Central memory CD8-positive, alpha-beta T cell (primary cell): ENCODE measurements around the gene TRMU.

ENCODE experiments used
- ATAC-seq: fragments of 150-1000 bp; cut with Tn5 transposase; replicated peaks from 2 replicates; pipeline ENCODE4 v1.10.0; 2022; ENCODE audit warnings: mild to moderate bottlenecking, moderate FRiP score, moderate number of reproducible peaks; ENCODE audit not compliant: poor library complexity, severe bottlenecking; ENCODE audit errors: extremely low read depth
- DNase-seq, 2 donors: peaks; one replicate each; pipeline ENCODE4 v3.0.0; 2021; ENCODE audit warnings: low spot score in 2 of 2
- H3K27ac Mint-ChIP-seq: one replicate; pipeline ENCODE4 v1.8.0; 2022; ENCODE audit warnings: low read depth, mild to moderate bottlenecking, moderate library complexity, mixed read lengths
- H3K27me3 Mint-ChIP-seq: one replicate; pipeline ENCODE4 v1.8.0; 2022; ENCODE audit warnings: mixed read lengths
- H3K36me3 Mint-ChIP-seq: one replicate; pipeline ENCODE4 v1.8.0; 2022; ENCODE audit warnings: mild to moderate bottlenecking, moderate library complexity, mixed read lengths; ENCODE audit not compliant: insufficient read depth
- H3K4me1 Mint-ChIP-seq: one replicate; pipeline ENCODE4 v1.8.0; 2022; ENCODE audit warnings: mixed read lengths
- H3K4me3 Mint-ChIP-seq: one replicate; pipeline ENCODE4 v1.8.0; 2022; ENCODE audit warnings: mild to moderate bottlenecking, moderate library complexity, mixed read lengths
- H3K9me3 Mint-ChIP-seq: one replicate; pipeline ENCODE4 v1.8.0; 2022; ENCODE audit warnings: mixed read lengths

TRMU gene

DNA sequence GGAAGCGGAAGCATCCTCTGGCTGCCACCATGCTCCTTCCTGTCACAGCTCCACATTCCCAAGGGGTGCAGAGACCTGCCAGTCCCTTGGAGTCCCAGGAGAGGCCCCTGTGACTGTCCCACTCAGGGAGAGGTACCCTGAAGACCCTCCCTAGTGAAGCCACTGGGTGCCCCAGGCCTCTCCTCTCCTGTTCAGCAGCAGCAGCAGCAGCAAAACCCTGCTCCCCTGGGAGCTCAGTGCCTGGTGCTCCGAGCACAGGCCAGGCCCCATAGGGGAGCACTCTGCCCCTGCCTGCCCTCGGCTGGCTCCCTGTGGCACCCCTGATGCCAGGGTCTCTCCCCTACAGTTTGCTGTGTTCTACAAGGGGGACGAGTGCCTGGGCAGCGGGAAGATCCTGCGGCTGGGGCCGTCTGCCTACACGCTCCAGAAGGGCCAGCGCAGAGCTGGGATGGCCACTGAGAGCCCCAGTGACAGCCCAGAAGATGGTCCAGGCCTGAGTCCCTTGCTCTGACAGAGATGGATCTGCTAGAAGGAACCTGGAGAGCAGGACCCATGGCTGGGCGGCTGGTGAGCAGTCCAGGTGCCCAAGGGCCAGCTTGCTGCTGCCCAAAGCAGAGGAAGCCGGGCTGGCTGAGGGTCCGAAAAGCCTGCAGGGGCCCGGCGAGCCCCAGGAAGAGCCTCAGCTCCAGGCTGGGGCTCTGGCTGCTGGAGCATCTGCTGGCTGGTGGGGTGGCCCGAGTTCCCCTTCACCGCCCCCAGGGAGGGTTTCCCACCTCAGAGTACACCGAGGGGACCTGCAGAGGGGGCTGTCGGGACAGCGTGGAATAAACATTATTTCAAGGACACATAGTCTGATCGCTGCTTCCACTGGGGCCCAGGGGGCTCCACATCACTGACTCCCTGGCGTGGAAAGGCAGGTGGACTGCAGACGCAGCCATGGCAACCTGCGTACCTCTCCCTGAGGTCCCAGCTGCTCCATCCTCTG is 21.3 kb downstream of the TRMU start:
- ATAC-seq (no peak), DNase-seq (no peak)
- no peaks in the 10 kb centered on the region for H3K9me3 Mint-ChIP-seq
- H3K27me3 Mint-ChIP-seq, result no peaks in the 10 kb centered on the region
- peaks cover 4% of the 10 kb centered on the region for H3K36me3 Mint-ChIP-seq
- no peak overlapping the region for H3K27ac Mint-ChIP-seq
- H3K4me3 Mint-ChIP-seq, result no peak overlapping the region
- peaks cover 6% of the 10 kb centered on the region for H3K4me1 Mint-ChIP-seq

DNA sequence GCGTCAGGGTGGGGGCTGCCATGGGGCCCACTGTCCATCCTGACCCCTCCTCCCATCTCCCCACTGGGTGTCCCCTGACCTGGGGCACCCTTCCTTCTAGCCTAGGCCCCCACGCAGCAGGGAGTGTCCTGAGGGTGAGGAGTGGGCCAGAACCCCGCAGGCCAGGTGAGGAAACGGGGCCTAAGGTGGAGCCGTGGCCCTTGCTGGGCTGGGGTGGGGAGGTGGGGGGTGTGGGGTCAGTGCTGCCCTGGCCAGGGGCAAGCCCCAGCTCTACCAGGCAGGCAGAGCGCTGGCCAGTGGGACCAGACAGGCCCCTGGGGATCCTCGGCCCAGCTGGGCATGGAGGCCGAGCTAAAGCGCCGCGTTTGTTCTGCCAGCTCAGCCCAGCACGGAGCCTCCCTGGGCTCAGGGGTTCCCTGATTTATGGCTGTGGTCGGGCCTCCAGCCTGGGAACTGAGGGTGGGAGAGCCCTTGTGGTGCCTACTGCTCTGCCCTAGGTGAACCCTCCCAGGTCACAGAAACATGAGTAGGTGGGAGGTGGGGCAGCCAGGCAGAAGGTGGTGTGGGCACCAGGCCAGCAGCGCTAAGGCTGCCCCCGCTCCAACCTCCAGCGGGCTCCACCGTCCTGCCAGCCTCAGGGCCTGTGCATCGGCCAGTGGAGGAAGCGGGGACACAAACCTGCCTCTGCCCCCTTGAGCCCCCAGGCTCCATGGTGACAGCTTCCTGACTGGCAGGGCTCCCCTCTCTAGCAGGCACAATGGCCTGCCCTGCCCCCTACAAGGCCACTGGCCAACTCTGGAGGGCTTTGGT is 22.4 kb downstream of the TRMU start:
- Mint-ChIP-seq H3K9me3 (no peaks in the 10 kb centered on the region), H3K36me3 (peaks cover 1% of the 10 kb centered on the region)

DNA sequence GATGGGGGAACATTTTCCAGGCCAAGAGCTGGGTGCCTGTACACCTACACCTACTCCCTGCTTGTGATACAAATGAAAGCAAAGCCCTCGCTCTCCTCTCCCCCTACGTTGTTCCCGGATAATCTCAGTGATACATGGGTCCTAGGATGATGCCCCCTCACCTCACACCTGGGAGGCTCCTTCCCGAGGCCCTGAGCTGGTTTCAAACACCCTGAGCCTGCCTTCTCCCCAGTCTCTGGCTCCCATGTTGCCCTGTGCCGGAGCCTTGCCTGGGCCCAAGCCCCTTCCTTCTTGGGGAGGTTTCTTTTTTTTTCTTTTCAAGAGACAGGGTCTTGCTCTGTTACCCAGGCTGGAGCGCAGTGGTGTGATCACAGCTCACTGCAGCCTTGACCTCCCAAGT is 23.3 kb downstream of the TRMU start:
- H3K27ac Mint-ChIP-seq, result peak overlapping the region; percentile 12
- DNase-seq, result no peak
- no peaks in the 10 kb centered on the region for H3K9me3 Mint-ChIP-seq
- no peak overlapping the region for H3K4me3 Mint-ChIP-seq
- no peak for ATAC-seq
- H3K36me3 Mint-ChIP-seq, result peaks cover 1% of the 10 kb centered on the region
- peaks cover 8% of the 10 kb centered on the region for H3K27me3 Mint-ChIP-seq
- peaks cover 6% of the 10 kb centered on the region for H3K4me1 Mint-ChIP-seq

More for the DNA sequence above, 22.4 kb downstream of the TRMU start:
- peaks cover 4% of the 10 kb centered on the region for H3K27me3 Mint-ChIP-seq
- ATAC-seq, result no peak
- H3K4me3 Mint-ChIP-seq, result no peak overlapping the region
- DNase-seq, result no peak
- no peak overlapping the region for H3K27ac Mint-ChIP-seq
- peaks cover 6% of the 10 kb centered on the region for H3K4me1 Mint-ChIP-seq

DNA sequence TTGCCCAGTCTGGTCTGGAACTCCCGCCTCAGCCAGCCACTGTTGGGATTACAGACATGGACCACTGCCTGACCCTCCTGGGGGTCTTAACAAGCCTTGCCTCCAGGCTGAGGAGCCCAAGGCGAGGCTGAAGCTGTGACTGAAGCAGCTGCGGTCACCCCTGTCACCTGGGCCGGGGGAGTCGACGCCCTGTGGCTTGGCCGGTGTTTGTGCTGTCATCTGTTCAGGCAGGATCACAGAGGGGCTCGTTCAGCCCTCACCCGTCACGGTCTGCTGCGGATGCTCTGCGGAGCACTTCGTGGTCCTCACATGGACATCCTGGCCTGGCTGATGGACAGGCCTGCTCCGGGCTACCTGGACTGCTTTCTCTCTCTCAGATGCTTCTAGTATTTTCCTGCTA is 23.8 kb downstream of the TRMU start:
- peaks cover 8% of the 10 kb centered on the region for H3K27me3 Mint-ChIP-seq
- DNase-seq (no peak), ATAC-seq (no peak)
- H3K36me3 Mint-ChIP-seq, result no peaks in the 10 kb centered on the region
- no peak overlapping the region for H3K4me3 Mint-ChIP-seq
- H3K4me1 Mint-ChIP-seq, result peaks cover 6% of the 10 kb centered on the region
- no peak overlapping the region for H3K27ac Mint-ChIP-seq
- no peaks in the 10 kb centered on the region for H3K9me3 Mint-ChIP-seq

DNA sequence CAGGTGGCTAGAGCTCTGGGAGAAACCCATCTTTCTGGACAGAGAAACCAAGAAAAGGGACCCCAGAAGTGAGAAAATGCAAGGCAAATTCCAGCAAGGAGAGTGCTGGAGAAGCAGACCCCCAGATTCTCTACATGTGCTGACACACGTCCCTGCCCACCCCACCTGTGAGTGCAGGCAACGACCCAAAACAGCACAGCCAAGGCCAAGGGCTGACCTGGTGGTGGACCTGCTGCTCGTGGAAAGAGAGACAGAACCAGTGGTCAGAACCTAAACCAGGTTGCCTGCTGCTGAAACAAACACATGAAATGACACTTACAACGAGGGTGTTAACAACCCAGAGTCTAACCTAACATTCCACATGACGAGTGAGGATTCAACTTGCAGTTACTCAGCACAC is 24.6 kb downstream of the TRMU start:
- no peaks in the 10 kb centered on the region for H3K9me3 Mint-ChIP-seq
- no peak for ATAC-seq
- no peak for DNase-seq
- peaks cover 8% of the 10 kb centered on the region for H3K27me3 Mint-ChIP-seq
- no peaks in the 10 kb centered on the region for H3K36me3 Mint-ChIP-seq
- no peak overlapping the region for H3K4me3 Mint-ChIP-seq
- H3K4me1 Mint-ChIP-seq, result peaks cover 6% of the 10 kb centered on the region
- H3K27ac Mint-ChIP-seq, result no peak overlapping the region

DNA sequence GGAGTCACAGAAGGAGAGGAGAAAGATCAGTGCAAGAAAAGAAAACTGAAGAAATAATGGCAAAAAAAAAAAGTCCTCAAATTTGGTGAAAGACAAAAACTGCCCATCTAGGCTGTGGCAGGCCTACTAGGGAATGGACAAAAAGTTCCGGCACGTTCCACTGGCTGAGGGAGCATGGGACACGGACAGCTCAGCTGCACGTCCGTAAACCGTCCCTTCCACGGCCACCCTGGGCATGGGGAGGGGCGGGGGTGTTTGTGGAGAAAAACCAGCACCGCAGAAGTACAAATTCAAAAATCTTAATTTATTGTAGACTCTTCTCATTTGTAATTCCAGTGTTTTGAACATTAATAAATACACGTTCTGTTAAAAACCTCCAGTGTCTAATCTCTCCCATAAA is 25.4 kb downstream of the TRMU start:
- H3K27me3 Mint-ChIP-seq, result peaks cover 8% of the 10 kb centered on the region
- no peak overlapping the region for H3K27ac Mint-ChIP-seq
- ATAC-seq, result no peak

DNA sequence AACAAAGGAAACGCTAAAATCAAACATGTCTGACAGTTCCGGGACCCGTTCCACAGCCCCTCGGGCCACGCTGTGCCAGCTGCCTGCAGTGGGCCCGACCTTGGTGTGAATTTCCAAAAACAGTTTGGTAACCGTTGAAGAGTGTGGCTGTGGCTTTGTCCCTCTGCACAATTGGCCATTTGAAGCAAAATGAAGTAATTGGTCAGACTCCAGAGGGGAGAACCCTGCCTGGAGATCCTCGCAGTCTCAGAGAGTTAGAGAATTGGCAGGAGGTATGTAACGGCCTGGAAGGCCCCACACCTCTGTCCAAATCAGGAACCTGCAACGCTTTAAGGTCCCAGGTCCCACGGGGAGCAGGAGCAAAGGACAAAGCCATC is 26.3 kb downstream of the TRMU start:
- H3K27ac Mint-ChIP-seq, result no peak overlapping the region
- H3K27me3 Mint-ChIP-seq, result peaks cover 8% of the 10 kb centered on the region
- DNase-seq (no peak), ATAC-seq (no peak)
- H3K9me3 Mint-ChIP-seq, result no peaks in the 10 kb centered on the region
- H3K4me3 Mint-ChIP-seq, result no peak overlapping the region
- H3K36me3 Mint-ChIP-seq, result no peaks in the 10 kb centered on the region
- no peaks in the 10 kb centered on the region for H3K4me1 Mint-ChIP-seq

More for the DNA sequence above, 25.4 kb downstream of the TRMU start:
- H3K9me3 Mint-ChIP-seq, result no peaks in the 10 kb centered on the region
- H3K36me3 Mint-ChIP-seq, result no peaks in the 10 kb centered on the region
- no peak for DNase-seq
- H3K4me3 Mint-ChIP-seq, result no peak overlapping the region
- H3K4me1 Mint-ChIP-seq, result no peaks in the 10 kb centered on the region

DNA sequence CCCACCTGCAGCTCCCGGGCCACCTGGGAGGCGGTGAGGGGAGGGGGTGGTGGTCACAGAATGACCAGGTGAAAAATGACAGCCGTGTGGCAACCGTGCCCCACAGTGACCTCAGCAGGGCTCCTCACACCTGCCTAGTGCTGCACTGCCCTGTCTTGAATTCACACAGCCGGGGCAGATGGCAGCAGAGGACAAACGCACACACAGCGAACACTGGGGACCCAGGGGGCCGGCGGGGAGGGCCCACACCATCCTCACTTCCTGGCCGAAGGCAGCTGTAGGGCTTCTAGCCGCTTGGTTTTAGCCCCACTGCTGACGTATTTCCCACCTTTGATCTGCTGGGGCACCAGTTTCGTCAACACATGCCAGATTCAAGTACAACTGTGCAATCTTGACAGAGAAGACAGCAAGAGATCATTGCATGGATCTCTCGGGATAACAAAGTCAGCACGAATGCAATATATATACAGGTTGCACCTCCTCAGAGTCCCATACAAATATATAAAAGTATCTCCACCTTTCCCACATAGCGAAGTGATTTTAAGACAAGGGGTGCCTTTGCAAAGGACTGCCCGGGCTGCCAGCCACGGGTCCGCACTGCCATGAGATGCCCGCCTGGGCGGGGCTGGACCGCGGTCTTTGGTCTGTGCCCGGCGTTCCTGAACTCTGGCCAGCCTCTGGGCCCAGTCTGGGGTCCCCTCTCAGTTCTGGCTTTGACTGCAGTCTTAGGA is 26.9 kb downstream of the TRMU start:
- Mint-ChIP-seq H3K36me3 (no peaks in the 10 kb centered on the region), H3K4me1 (no peaks in the 10 kb centered on the region), H3K9me3 (no peaks in the 10 kb centered on the region), H3K27me3 (peaks cover 8% of the 10 kb centered on the region), H3K27ac (no peak overlapping the region), H3K4me3 (no peak overlapping the region)
- ATAC-seq (no peak), DNase-seq (no peak)

DNA sequence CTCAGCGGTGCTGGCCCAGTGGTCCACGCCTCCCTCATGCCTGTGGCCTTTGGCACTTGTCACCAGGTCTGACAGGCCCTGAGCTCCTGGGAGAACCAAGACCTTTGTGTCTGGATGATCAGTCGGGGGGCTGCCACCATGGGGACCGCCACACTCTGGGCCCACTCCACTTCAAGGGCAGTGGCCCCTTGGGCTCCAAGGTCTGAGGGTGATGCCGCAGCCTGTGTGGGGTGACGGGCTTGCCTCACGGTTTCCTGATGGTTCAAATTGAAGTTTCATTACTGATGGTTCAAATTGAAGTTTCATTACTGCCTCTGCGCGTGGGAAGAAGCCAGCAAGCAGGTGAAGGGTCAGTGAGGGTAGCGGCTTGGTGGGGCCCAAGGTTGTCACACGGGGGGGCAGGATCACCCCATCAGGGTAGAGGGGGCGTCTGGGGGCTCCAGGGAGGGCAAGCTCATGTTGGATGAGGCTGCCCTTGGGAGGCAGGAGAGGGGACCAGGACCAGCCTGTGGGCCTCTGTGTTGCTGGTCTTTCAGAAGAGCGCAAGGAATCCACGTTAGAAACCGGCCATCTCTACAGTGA is 27.5 kb downstream of the TRMU start:
- Mint-ChIP-seq H3K4me1 (peaks cover 5% of the 10 kb centered on the region), H3K36me3 (no peaks in the 10 kb centered on the region), H3K4me3 (no peak overlapping the region), H3K9me3 (no peaks in the 10 kb centered on the region), H3K27me3 (peaks cover 8% of the 10 kb centered on the region), H3K27ac (no peak overlapping the region)
- ATAC-seq (no peak), DNase-seq (no peak)

DNA sequence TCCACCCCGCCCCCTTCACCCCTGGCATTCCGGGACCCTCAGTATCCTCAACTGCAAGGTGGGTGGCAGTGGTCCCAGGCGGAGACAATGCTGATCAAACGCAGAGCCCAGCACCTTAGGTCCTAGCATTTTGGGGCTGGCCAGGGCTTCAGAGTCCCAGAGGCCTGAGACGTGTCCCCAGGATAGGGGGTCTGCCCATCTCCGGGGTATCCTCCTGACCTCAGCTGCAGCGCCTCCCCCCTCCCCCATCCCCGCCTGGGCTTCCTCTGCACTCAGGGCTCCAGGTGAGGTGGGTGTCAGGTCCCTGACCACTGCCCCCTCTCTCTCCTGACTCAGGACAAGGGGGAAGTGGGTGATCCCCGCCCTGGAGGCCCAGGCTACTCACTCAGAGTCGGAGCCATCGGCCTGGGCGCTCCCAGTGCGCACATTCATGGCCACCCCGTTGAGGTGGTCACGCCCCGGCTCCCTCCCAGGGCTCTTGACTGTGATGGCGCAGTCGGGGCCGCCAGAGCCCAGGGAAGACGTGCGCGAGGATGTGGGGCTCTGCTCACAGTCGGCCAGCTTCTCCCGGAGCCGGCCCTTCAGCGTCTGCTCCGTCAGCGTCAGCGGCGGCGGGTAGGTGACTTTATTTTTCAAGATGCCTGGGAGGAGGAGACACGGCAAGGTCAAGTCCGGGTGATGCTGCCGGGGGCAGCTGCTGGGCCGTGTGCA is 28.3 kb downstream of the TRMU start:
- Mint-ChIP-seq H3K36me3 (no peaks in the 10 kb centered on the region), H3K4me1 (peaks cover 10% of the 10 kb centered on the region), H3K27me3 (peaks cover 8% of the 10 kb centered on the region), H3K27ac (no peak overlapping the region), H3K9me3 (no peaks in the 10 kb centered on the region), H3K4me3 (no peak overlapping the region)
- ATAC-seq (no peak), DNase-seq (no peak)

DNA sequence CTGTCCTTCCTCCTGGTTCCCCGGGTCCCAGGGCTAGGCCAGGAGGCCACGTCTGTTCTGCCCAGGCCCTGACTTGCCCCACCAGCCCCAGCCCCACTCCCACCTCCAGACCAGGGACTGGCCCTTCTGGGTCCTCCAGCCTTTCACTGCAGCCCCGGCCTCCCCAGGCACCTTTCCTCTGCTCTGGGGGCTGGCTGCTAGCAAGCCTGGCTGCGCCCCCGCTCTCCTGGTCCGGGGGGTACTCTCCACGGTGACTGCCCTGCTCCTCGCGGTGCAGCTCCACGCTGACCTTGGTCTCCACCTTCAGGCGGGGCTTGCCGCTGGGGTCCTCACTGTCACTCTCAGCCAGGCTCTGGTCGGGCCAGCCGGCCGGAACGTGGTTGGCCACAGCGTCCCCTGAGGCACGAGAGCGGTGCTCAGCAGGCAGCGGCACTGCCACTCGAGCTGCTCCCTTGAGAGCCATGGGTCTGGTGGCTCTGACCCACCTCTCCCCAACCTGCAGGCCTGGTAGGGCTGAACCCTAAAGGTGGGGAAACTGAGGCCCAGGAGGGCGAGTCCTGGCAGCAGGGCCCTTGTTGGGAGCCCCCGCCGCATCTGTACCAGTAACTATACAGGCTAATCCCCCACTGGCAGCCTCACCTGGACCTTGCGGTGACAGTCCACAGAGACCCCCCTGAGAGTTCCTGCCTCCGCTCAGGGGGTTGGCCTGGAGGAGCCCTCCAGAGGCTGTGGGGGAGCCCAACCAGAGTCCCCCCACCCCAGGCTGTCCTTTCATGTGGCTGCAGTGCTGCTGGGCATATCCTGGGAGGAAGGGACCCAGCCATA is 29.0 kb downstream of the TRMU start:
- Mint-ChIP-seq H3K27me3 (peaks cover 8% of the 10 kb centered on the region), H3K36me3 (no peaks in the 10 kb centered on the region), H3K4me1 (peaks cover 10% of the 10 kb centered on the region), H3K9me3 (no peaks in the 10 kb centered on the region), H3K4me3 (no peak overlapping the region), H3K27ac (no peak overlapping the region)
- no peak for DNase-seq
- ATAC-seq, result no peak
